Right atrium auricular region (tissue), 2 donors: Measurements from ENCODE around the gene UBR1. TPM values are rescaled to one million over a fixed set of nuclear protein-coding genes. Genes with fewer than 3 reads are reported as not detected.

Source experiments
- DNase-seq: peaks from one replicate; pipeline ENCODE4 v3.0.0-alpha.2; 2019; ENCODE audit warnings: low spot score
- H3K27ac ChIP-seq, 2 donors: fragments of 200-600 bp; sonication (generic); 1 replicate in 1 of 2; 2 replicates in 1 of 2; pipeline ENCODE4 v1.5.1; 2016 to 2019
- H3K27me3 ChIP-seq, 2 donors: fragments of 200-600 bp; sonication (generic); one replicate each; pipeline versions ENCODE4 v1.5.1 to v1.6.0; 2017 to 2019
- H3K36me3 ChIP-seq: fragments of 200-600 bp; sonication (generic); one replicate; pipeline ENCODE4 v1.5.1; 2016
- H3K4me1 ChIP-seq, 2 donors: fragments of 200-600 bp; sonication (generic); one replicate each; pipeline versions ENCODE4 v1.5.1 to v1.6.0; 2017 to 2019
- H3K4me3 ChIP-seq, 2 donors: fragments of 200-600 bp; sonication (generic); 1 replicate in 1 of 2; 2 replicates in 1 of 2; pipeline ENCODE4 v1.5.1; 2017 to 2019; ENCODE audit warnings: mild to moderate bottlenecking in 1 of 2, moderate library complexity in 1 of 2
- H3K9me3 ChIP-seq, 2 donors: fragments of 200-600 bp; sonication (generic); one replicate each; pipeline ENCODE4 v1.5.1; 2019
- CTCF ChIP-seq, 2 donors: fragments of 200-600 bp; sonication (generic); IDR thresholded peaks; one replicate each; pipeline ENCODE4 v1.5.1; 2019; ENCODE audit warnings: antibody characterized with exemption in 2 of 2
- total RNA-seq, 2 donors: library from RNA; depleted of rRNA; stranded (reverse); fragments of >200 nt; gene quantifications; one replicate each; pipeline ENCODE4 v1.1.0, GENCODE V29; 2016

The UBR1 gene
- total RNA-seq, 2 donors from 2014 or later: 20.0 to 21.0 TPM

GRCh38 chr15:43105077-43105736, 631 bp downstream of the UBR1 start:
- TF ChIP-seq CTCF (IDR thresholded peaks at IDR 0.05): no peak
- H3K27ac ChIP-seq: peak overlapping the region; percentile 88 to 93
- H3K4me1 ChIP-seq: peaks cover 0 to 22% of the 10 kb centered on the region in 2 donors
- H3K36me3 ChIP-seq: peaks cover 8% of the 10 kb centered on the region
- H3K9me3 ChIP-seq: no peaks in the 10 kb centered on the region
- H3K4me3 ChIP-seq: peak overlapping the region; percentile 75 to 83
- no peak for DNase-seq
- H3K27me3 ChIP-seq: no peaks in the 10 kb centered on the region

- no peaks in the 10 kb centered on the region for H3K9me3 ChIP-seq
- no peak for TF ChIP-seq CTCF (IDR thresholded peaks at IDR 0.05)
- peaks cover 12% of the 10 kb centered on the region for H3K36me3 ChIP-seq
- no peak overlapping the region for H3K27ac ChIP-seq
- no peak overlapping the region for H3K4me3 ChIP-seq
- peaks cover 0 to 22% of the 10 kb centered on the region in 2 donors for H3K4me1 ChIP-seq
- DNase-seq: no peak
- no peaks in the 10 kb centered on the region for H3K27me3 ChIP-seq
Measured at GRCh38 chr15:43104426-43104825, 1.4 kb downstream of the UBR1 start.

- TF ChIP-seq CTCF (IDR thresholded peaks at IDR 0.05): no peak
- no peaks in the 10 kb centered on the region for H3K27me3 ChIP-seq
- no peak for DNase-seq
- H3K27ac ChIP-seq: no peak overlapping the region
- H3K36me3 ChIP-seq: peaks cover 12% of the 10 kb centered on the region
- no peak overlapping the region for H3K4me3 ChIP-seq
- H3K9me3 ChIP-seq: no peaks in the 10 kb centered on the region
- H3K4me1 ChIP-seq: peaks cover 0 to 22% of the 10 kb centered on the region in 2 donors
Measured at GRCh38 chr15:43103907-43104306, 1.9 kb downstream of the UBR1 start.

DNA sequence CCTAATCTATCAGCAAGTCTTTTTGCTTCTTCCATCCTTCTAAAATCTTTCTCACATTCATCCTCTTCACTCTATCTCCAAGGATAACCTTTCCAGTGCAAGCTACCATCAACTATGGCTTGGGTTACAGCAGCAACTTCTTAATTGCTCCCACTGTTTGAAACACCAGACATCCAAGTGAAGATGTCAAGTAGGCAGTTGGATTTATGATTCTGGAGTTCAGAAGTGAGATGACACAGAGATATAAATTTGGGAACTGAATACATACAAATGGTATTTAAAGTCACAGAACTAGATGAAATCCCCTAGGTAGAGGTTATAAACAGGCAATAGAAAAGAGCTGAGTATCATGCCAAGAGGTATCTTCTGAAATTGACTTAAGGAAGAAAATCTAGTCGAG, 3.7 kb downstream of the UBR1 start:
- Histone ChIP-seq H3K4me3 (no peak overlapping the region), H3K9me3 (no peaks in the 10 kb centered on the region), H3K27ac (no peak overlapping the region), H3K4me1 (peaks cover 0 to 22% of the 10 kb centered on the region in 2 donors), H3K36me3 (peaks cover 12% of the 10 kb centered on the region), H3K27me3 (no peaks in the 10 kb centered on the region)
- TF ChIP-seq CTCF (IDR thresholded peaks at IDR 0.05): no peak
- DNase-seq: no peak

GRCh38 chr15:43100971-43101370, 4.9 kb downstream of the UBR1 start:
- no peak for TF ChIP-seq CTCF (IDR thresholded peaks at IDR 0.05)
- Histone ChIP-seq H3K4me1 (peaks cover 0 to 22% of the 10 kb centered on the region in 2 donors), H3K4me3 (no peak overlapping the region), H3K9me3 (no peaks in the 10 kb centered on the region), H3K36me3 (peaks cover 12% of the 10 kb centered on the region), H3K27me3 (no peaks in the 10 kb centered on the region), H3K27ac (no peak overlapping the region)
- DNase-seq: no peak
